Stimulated activated naive B cell treated with anti-CD40 and anti-IgM and Interleukin-4, amounts not matched to agents 10 μg/mL and 1 μg/mL and 100 μg/mL, for 72 hours (primary cell): Measurements from ENCODE around the gene TRIM44.
"Not testable (repeated sequence)": the region's sequence is repeated elsewhere in the genome, so short reads cannot be mapped to it uniquely, and the experiment has no call there.

Experiments
- ATAC-seq, 2 donors: fragments of 150-1000 bp; cut with Tn5 transposase; replicated peaks; 2 replicates each; pipeline ENCODE4 v1.10.0; 2021; ENCODE audit warnings: moderate library complexity in 1 of 2
- DNase-seq: peaks from one replicate; pipeline ENCODE4 v3.0.0; 2021
- H3K27ac Mint-ChIP-seq: one replicate; pipeline ENCODE4 v1.8.0; 2022; ENCODE audit warnings: mild to moderate bottlenecking, mixed read lengths
- H3K27me3 Mint-ChIP-seq, 2 donors: one replicate each; pipeline ENCODE4 v1.8.0; 2022; ENCODE audit warnings: mixed read lengths in 2 of 2
- H3K36me3 Mint-ChIP-seq, 2 donors: one replicate each; pipeline ENCODE4 v1.8.0; 2022; ENCODE audit warnings: mixed read lengths in 2 of 2, mild to moderate bottlenecking in 1 of 2
- H3K4me1 Mint-ChIP-seq, 2 donors: one replicate each; pipeline ENCODE4 v1.8.0; 2022; ENCODE audit warnings: mixed read lengths in 2 of 2, mild to moderate bottlenecking in 1 of 2
- H3K4me3 Mint-ChIP-seq, 2 donors: one replicate each; pipeline ENCODE4 v1.8.0; 2022; ENCODE audit warnings: mild to moderate bottlenecking in 2 of 2, mixed read lengths in 2 of 2, moderate library complexity in 1 of 2
- H3K9me3 Mint-ChIP-seq, 2 donors: one replicate each; pipeline ENCODE4 v1.8.0; 2022; ENCODE audit warnings: mixed read lengths in 2 of 2, mild to moderate bottlenecking in 1 of 2

The TRIM44 gene

GRCh38 chr11:35702126-35702525, 39.6 kb downstream of the TRIM44 start:
- Mint-ChIP-seq H3K27me3 (no peaks in the 10 kb centered on the region), H3K27ac (no peak overlapping the region), H3K4me3 (no peak overlapping the region)

GRCh38 chr11:35709376-35709775, 46.8 kb downstream of the TRIM44 start:
- peaks cover 2 to 9% of the 10 kb centered on the region in 2 donors for H3K4me1 Mint-ChIP-seq
- H3K27me3 Mint-ChIP-seq = no peaks in the 10 kb centered on the region
- ATAC-seq = no peak
- peaks cover 0 to 2% of the 10 kb centered on the region in 2 donors for H3K9me3 Mint-ChIP-seq
- H3K36me3 Mint-ChIP-seq = peaks cover 17 to 29% of the 10 kb centered on the region in 2 donors
- no peak overlapping the region for H3K4me3 Mint-ChIP-seq
- DNase-seq = no peak
- H3K27ac Mint-ChIP-seq = no peak overlapping the region

More at GRCh38 chr11:35702126-35702525, 39.6 kb downstream of the TRIM44 start:
- H3K36me3 Mint-ChIP-seq = peaks cover 31 to 34% of the 10 kb centered on the region in 2 donors
- no peaks in the 10 kb centered on the region for H3K9me3 Mint-ChIP-seq
- ATAC-seq (no peak), DNase-seq (no peak)
- peaks cover 0 to 4% of the 10 kb centered on the region in 2 donors for H3K4me1 Mint-ChIP-seq

- H3K4me3 Mint-ChIP-seq = no peak overlapping the region
- ATAC-seq (no peak), DNase-seq (no peak)
- H3K9me3 Mint-ChIP-seq = peaks cover 13% of the 10 kb centered on the region in 2 donors
- peaks cover 31 to 46% of the 10 kb centered on the region in 2 donors for H3K36me3 Mint-ChIP-seq
- no peak overlapping the region for H3K27ac Mint-ChIP-seq
- no peaks in the 10 kb centered on the region for H3K27me3 Mint-ChIP-seq
- peaks cover 15 to 26% of the 10 kb centered on the region in 2 donors for H3K4me1 Mint-ChIP-seq
Observed at GRCh38 chr11:35711173-35711910, 48.8 kb downstream of the TRIM44 start.

- Mint-ChIP-seq H3K27ac (no peak overlapping the region), H3K27me3 (no peaks in the 10 kb centered on the region)
Observed at GRCh38 chr11:35711924-35712323, 49.3 kb downstream of the TRIM44 start.

GRCh38 chr11:35712533-35712932, 50.0 kb downstream of the TRIM44 start:
- Mint-ChIP-seq H3K4me3 (no peak overlapping the region), H3K27me3 (no peaks in the 10 kb centered on the region), H3K36me3 (peaks cover 35 to 52% of the 10 kb centered on the region in 2 donors), H3K9me3 (peaks cover 13 to 14% of the 10 kb centered on the region in 2 donors), H3K27ac (peak overlapping the region; percentile 14), H3K4me1 (peaks cover 25 to 38% of the 10 kb centered on the region in 2 donors)
- ATAC-seq (no peak), DNase-seq (no peak)

More at GRCh38 chr11:35711924-35712323, 49.3 kb downstream of the TRIM44 start:
- H3K36me3 Mint-ChIP-seq = peaks cover 33 to 49% of the 10 kb centered on the region in 2 donors
- peaks cover 19 to 32% of the 10 kb centered on the region in 2 donors for H3K4me1 Mint-ChIP-seq
- no peak for DNase-seq
- no peak for ATAC-seq
- H3K9me3 Mint-ChIP-seq = peaks cover 13 to 14% of the 10 kb centered on the region in 2 donors
- no peak overlapping the region for H3K4me3 Mint-ChIP-seq

- peak overlapping the region; percentile 79 for H3K27ac Mint-ChIP-seq
- peaks cover 33 to 61% of the 10 kb centered on the region in 2 donors for H3K4me1 Mint-ChIP-seq
- H3K4me3 Mint-ChIP-seq = no peak overlapping the region
Observed at GRCh38 chr11:35714882-35715627, 52.5 kb downstream of the TRIM44 start.

GRCh38 chr11:35715677-35716076, 53.1 kb downstream of the TRIM44 start:
- Mint-ChIP-seq H3K27ac (peak overlapping the region; percentile 79), H3K4me1 (peaks cover 36 to 67% of the 10 kb centered on the region in 2 donors), H3K9me3 (peaks cover 14 to 16% of the 10 kb centered on the region in 2 donors), H3K36me3 (peaks cover 44 to 70% of the 10 kb centered on the region in 2 donors)
- peak; percentile 51 to 55 for ATAC-seq
- DNase-seq = peak; percentile 5
- not testable (repeated sequence) for H3K4me3 Mint-ChIP-seq, H3K27me3 Mint-ChIP-seq

More at GRCh38 chr11:35714882-35715627, 52.5 kb downstream of the TRIM44 start:
- peak; percentile 44 to 62 for ATAC-seq
- H3K36me3 Mint-ChIP-seq = peaks cover 40 to 71% of the 10 kb centered on the region in 2 donors
- peaks cover 13 to 14% of the 10 kb centered on the region in 2 donors for H3K9me3 Mint-ChIP-seq
- peak; percentile 0 for DNase-seq
- H3K27me3 Mint-ChIP-seq = no peaks in the 10 kb centered on the region

- Mint-ChIP-seq H3K27ac (no peak overlapping the region), H3K4me1 (peaks cover 41 to 71% of the 10 kb centered on the region in 2 donors), H3K4me3 (no peak overlapping the region), H3K27me3 (no peaks in the 10 kb centered on the region), H3K9me3 (peaks cover 14 to 16% of the 10 kb centered on the region in 2 donors), H3K36me3 (peaks cover 44 to 60% of the 10 kb centered on the region in 2 donors)
- ATAC-seq = peak; percentile 18 to 42
- no peak for DNase-seq
Observed at GRCh38 chr11:35717043-35717442, 54.5 kb downstream of the TRIM44 start.

GRCh38 chr11:35717520-35717919, 54.9 kb downstream of the TRIM44 start:
- DNase-seq (peak; percentile 1), ATAC-seq (peak; percentile 69 to 72)
- H3K4me1 Mint-ChIP-seq = peaks cover 44 to 71% of the 10 kb centered on the region in 2 donors
- H3K27me3 Mint-ChIP-seq = no peaks in the 10 kb centered on the region
- peaks cover 14 to 16% of the 10 kb centered on the region in 2 donors for H3K9me3 Mint-ChIP-seq
- H3K27ac Mint-ChIP-seq = peak overlapping the region; percentile 72
- H3K4me3 Mint-ChIP-seq = peak overlapping the region in 1 of 2 donors; percentile 12
- peaks cover 41 to 56% of the 10 kb centered on the region in 2 donors for H3K36me3 Mint-ChIP-seq

- peak overlapping the region; percentile 18 to 50 for H3K4me3 Mint-ChIP-seq
- H3K27ac Mint-ChIP-seq = peak overlapping the region; percentile 85
- peaks cover 23 to 44% of the 10 kb centered on the region in 2 donors for H3K36me3 Mint-ChIP-seq
- DNase-seq = no peak
- peaks cover 41 to 74% of the 10 kb centered on the region in 2 donors for H3K4me1 Mint-ChIP-seq
- H3K27me3 Mint-ChIP-seq = no peaks in the 10 kb centered on the region
- H3K9me3 Mint-ChIP-seq = peaks cover 3 to 6% of the 10 kb centered on the region in 2 donors
- ATAC-seq = peak; percentile 81 to 82
Observed at GRCh38 chr11:35721651-35722282, 59.2 kb downstream of the TRIM44 start.

- DNase-seq (no peak), ATAC-seq (no peak)
- Mint-ChIP-seq H3K27me3 (no peaks in the 10 kb centered on the region), H3K4me3 (peak overlapping the region in 1 of 2 donors; percentile 7), H3K27ac (peak overlapping the region; percentile 85), H3K9me3 (peaks cover 3 to 6% of the 10 kb centered on the region in 2 donors), H3K36me3 (peaks cover 27 to 50% of the 10 kb centered on the region in 2 donors), H3K4me1 (peaks cover 34 to 66% of the 10 kb centered on the region in 2 donors)
Observed at GRCh38 chr11:35722641-35723040, 60.1 kb downstream of the TRIM44 start.

GRCh38 chr11:35723493-35723892, 60.9 kb downstream of the TRIM44 start:
- H3K36me3 Mint-ChIP-seq = peaks cover 27 to 53% of the 10 kb centered on the region in 2 donors

GRCh38 chr11:35723913-35724312, 61.3 kb downstream of the TRIM44 start:
- H3K4me1 Mint-ChIP-seq = peaks cover 32 to 55% of the 10 kb centered on the region in 2 donors
- H3K9me3 Mint-ChIP-seq = peaks cover 3 to 6% of the 10 kb centered on the region in 2 donors
- peak overlapping the region; percentile 25 for H3K27ac Mint-ChIP-seq
- no peak overlapping the region for H3K4me3 Mint-ChIP-seq
- H3K36me3 Mint-ChIP-seq = peaks cover 31 to 53% of the 10 kb centered on the region in 2 donors
- DNase-seq (no peak), ATAC-seq (peak in 1 of 2 donors; percentile 29)
- H3K27me3 Mint-ChIP-seq = no peaks in the 10 kb centered on the region

More at GRCh38 chr11:35723493-35723892, 60.9 kb downstream of the TRIM44 start:
- no peak for ATAC-seq
- Mint-ChIP-seq H3K27me3 (no peaks in the 10 kb centered on the region), H3K27ac (no peak overlapping the region), H3K9me3 (peaks cover 3 to 6% of the 10 kb centered on the region in 2 donors), H3K4me1 (peaks cover 30 to 60% of the 10 kb centered on the region in 2 donors), H3K4me3 (no peak overlapping the region)
- DNase-seq = no peak

- H3K36me3 Mint-ChIP-seq = peaks cover 37 to 59% of the 10 kb centered on the region in 2 donors
- peaks cover 24 to 37% of the 10 kb centered on the region in 2 donors for H3K4me1 Mint-ChIP-seq
- H3K4me3 Mint-ChIP-seq = no peak overlapping the region
- peaks cover 2 to 13% of the 10 kb centered on the region in 2 donors for H3K9me3 Mint-ChIP-seq
- ATAC-seq (no peak), DNase-seq (no peak)
- H3K27me3 Mint-ChIP-seq = no peaks in the 10 kb centered on the region
- H3K27ac Mint-ChIP-seq = no peak overlapping the region
Observed at GRCh38 chr11:35725885-35726284, 63.3 kb downstream of the TRIM44 start.
